MM.1S (cell line): ENCODE measurements around the gene DSE.
A peak's percentile ranks its signal among the peaks of the same experiment; 100 is the strongest.

Experiments
- DNase-seq: peaks from one replicate; pipeline ENCODE4 v3.0.0-alpha.2; 2015
- H2AFZ ChIP-seq: fragments of 300-600 bp; sonication (generic); 2 replicates; pipeline ENCODE4 v1.6.0; 2016; ENCODE audit warnings: antibody characterized with exemption, low read length
- H3F3A ChIP-seq: fragments of 300-600 bp; sonication (generic); 2 replicates; pipeline ENCODE4 v1.6.1; 2016; ENCODE audit warnings: mild to moderate bottlenecking, antibody characterized with exemption, low read length, moderate library complexity, mixed read lengths; ENCODE audit not compliant: insufficient read depth
- H3K27ac ChIP-seq: fragments of 300-600 bp; sonication (generic); 2 replicates; pipeline ENCODE4 v1.5.1; 2016; ENCODE audit warnings: mild to moderate bottlenecking, low read length
- H3K27me3 ChIP-seq: fragments of 300-600 bp; sonication (generic); replicated peaks from 2 replicates; pipeline ENCODE4 v1.6.0; 2016; ENCODE audit warnings: low read length; ENCODE audit not compliant: insufficient read depth
- H3K36me3 ChIP-seq: fragments of 300-600 bp; sonication (generic); replicated peaks from 2 replicates; pipeline ENCODE4 v1.6.1; 2016; ENCODE audit warnings: mild to moderate bottlenecking, low read length, mixed read lengths; ENCODE audit not compliant: insufficient read depth
- H3K4me1 ChIP-seq: fragments of 300-600 bp; sonication (generic); 2 replicates; pipeline ENCODE4 v1.6.1; 2016; ENCODE audit warnings: low read length, mixed read lengths
- H3K4me2 ChIP-seq: fragments of 300-600 bp; sonication (generic); 2 replicates; pipeline ENCODE4 v1.6.0; 2016; ENCODE audit warnings: low read depth, low read length
- H3K4me3 ChIP-seq: fragments of 300-600 bp; sonication (generic); 2 replicates; pipeline ENCODE4 v1.5.1; 2016; ENCODE audit warnings: low read length, mixed read lengths
- H3K79me2 ChIP-seq: fragments of 300-600 bp; sonication (generic); 2 replicates; pipeline ENCODE4 v1.6.1; 2016; ENCODE audit warnings: mixed run types, low read length, mixed read lengths
- H3K9ac ChIP-seq: fragments of 300-600 bp; sonication (generic); 2 replicates; pipeline ENCODE4 v1.6.1; 2016; ENCODE audit warnings: low read length, mixed read lengths
- H3K9me2 ChIP-seq: fragments of 300-600 bp; sonication (generic); replicated peaks from 2 replicates; pipeline ENCODE4 v1.6.1; 2016; ENCODE audit warnings: mild to moderate bottlenecking, low read length, mixed read lengths; ENCODE audit not compliant: insufficient read depth
- H3K9me3 ChIP-seq: fragments of 300-600 bp; sonication (generic); replicated peaks from 2 replicates; pipeline ENCODE4 v1.6.1; 2016; ENCODE audit warnings: mild to moderate bottlenecking, low read length, mixed read lengths; ENCODE audit not compliant: insufficient read depth
- H4K20me1 ChIP-seq: fragments of 300-600 bp; sonication (generic); 2 replicates; pipeline ENCODE4 v1.6.1; 2016; ENCODE audit warnings: mild to moderate bottlenecking, low read length, moderate library complexity, mixed read lengths; ENCODE audit not compliant: insufficient read depth
- CTCF ChIP-seq: fragments of 300-600 bp; sonication (generic); IDR thresholded peaks from 2 replicates; pipeline ENCODE4 v1.5.1; 2016; ENCODE audit warnings: antibody characterized with exemption, low read length, mixed read lengths
- EZH2 ChIP-seq: fragments of 300-600 bp; sonication (generic); optimal IDR thresholded peaks from 2 replicates; pipeline ENCODE3; 2017; ENCODE audit warnings: low read depth, mild to moderate bottlenecking, antibody characterized with exemption, low read length, mixed read lengths
- EZH2phosphoT487 ChIP-seq: fragments of 300-600 bp; sonication (generic); IDR thresholded peaks from 2 replicates; pipeline ENCODE4 v1.6.1; 2018; ENCODE audit warnings: antibody characterized with exemption, low read length

The DSE gene

GRCh38 chr6:116476002-116476678 lies 105.4 kb downstream of the DSE start:
- H3K9me2 ChIP-seq: no peaks in the 10 kb centered on the region
- H3K27me3 ChIP-seq: no peaks in the 10 kb centered on the region
- H3K4me1 ChIP-seq: peaks cover 13% of the 10 kb centered on the region
- peak overlapping the region; percentile 43 for H3K4me3 ChIP-seq
- H3K79me2 ChIP-seq: no peaks in the 10 kb centered on the region
- peaks cover 6% of the 10 kb centered on the region for H3F3A ChIP-seq
- H2AFZ ChIP-seq: peak overlapping the region; percentile 44; the same call in 1 of the 2 replicates
- no peaks in the 10 kb centered on the region for H4K20me1 ChIP-seq
- TF ChIP-seq EZH2phosphoT487 (no peak), CTCF (no peak), EZH2 (no peak)
- no peak overlapping the region; the same call in 1 of the 2 replicates for H3K27ac ChIP-seq
- no peaks in the 10 kb centered on the region for H3K9me3 ChIP-seq
- peak overlapping the region; percentile 81 for H3K4me2 ChIP-seq
- H3K9ac ChIP-seq: peak overlapping the region; percentile 9; the same call in 1 of the 2 replicates
- DNase-seq: peak; percentile 48
- H3K36me3 ChIP-seq: no peaks in the 10 kb centered on the region

- H3K27me3 ChIP-seq: no peaks in the 10 kb centered on the region
- peak overlapping the region; percentile 49 for H3K4me2 ChIP-seq
- H3K9ac ChIP-seq: no peak overlapping the region
- H3K4me1 ChIP-seq: peaks cover 20% of the 10 kb centered on the region
- no peaks in the 10 kb centered on the region for H3K79me2 ChIP-seq
- H3K9me3 ChIP-seq: no peaks in the 10 kb centered on the region
- no peaks in the 10 kb centered on the region for H3F3A ChIP-seq
- DNase-seq: peak; percentile 29
- H3K36me3 ChIP-seq: no peaks in the 10 kb centered on the region
- H2AFZ ChIP-seq: no peak overlapping the region
- no peak overlapping the region for H3K27ac ChIP-seq
- no peak overlapping the region for H3K4me3 ChIP-seq
- TF ChIP-seq EZH2: no peak
- no peak for TF ChIP-seq EZH2phosphoT487
- no peak for TF ChIP-seq CTCF
- H3K9me2 ChIP-seq: no peaks in the 10 kb centered on the region
- H4K20me1 ChIP-seq: no peaks in the 10 kb centered on the region
Measured at GRCh38 chr6:116482780-116483179, 112.0 kb downstream of the DSE start.

- H3K4me3 ChIP-seq: no peak overlapping the region
- no peaks in the 10 kb centered on the region for H4K20me1 ChIP-seq
- no peaks in the 10 kb centered on the region for H3K36me3 ChIP-seq
- H3F3A ChIP-seq: no peaks in the 10 kb centered on the region
- no peaks in the 10 kb centered on the region for H3K79me2 ChIP-seq
- H2AFZ ChIP-seq: no peak overlapping the region
- H3K27ac ChIP-seq: no peak overlapping the region
- H3K9me3 ChIP-seq: no peaks in the 10 kb centered on the region
- peaks cover 20% of the 10 kb centered on the region for H3K4me1 ChIP-seq
- no peak overlapping the region for H3K9ac ChIP-seq
- no peaks in the 10 kb centered on the region for H3K27me3 ChIP-seq
- TF ChIP-seq EZH2 (no peak), CTCF (no peak), EZH2phosphoT487 (no peak)
- no peaks in the 10 kb centered on the region for H3K9me2 ChIP-seq
- no peak overlapping the region for H3K4me2 ChIP-seq
- no peak for DNase-seq
Measured at GRCh38 chr6:116483616-116484015, 112.9 kb downstream of the DSE start.
